CD4-positive, alpha-beta T cell treated with Interferon alpha-2 for 1 hour (primary cell): ENCODE data around the gene DNAI4.
"Not testable (repeated sequence)": the region's sequence is repeated elsewhere in the genome, so short reads cannot be mapped to it uniquely, and the experiment has no call there.

Experiments
- DNase-seq, 2 donors: peaks; one replicate each; pipeline ENCODE4 v3.0.0-alpha.2; 2020 to 2022

The DNAI4 gene

GRCh38 chr1:66927528-66927927 lies 2.9 kb upstream of the DNAI4 start:
- no peak for DNase-seq

DNA sequence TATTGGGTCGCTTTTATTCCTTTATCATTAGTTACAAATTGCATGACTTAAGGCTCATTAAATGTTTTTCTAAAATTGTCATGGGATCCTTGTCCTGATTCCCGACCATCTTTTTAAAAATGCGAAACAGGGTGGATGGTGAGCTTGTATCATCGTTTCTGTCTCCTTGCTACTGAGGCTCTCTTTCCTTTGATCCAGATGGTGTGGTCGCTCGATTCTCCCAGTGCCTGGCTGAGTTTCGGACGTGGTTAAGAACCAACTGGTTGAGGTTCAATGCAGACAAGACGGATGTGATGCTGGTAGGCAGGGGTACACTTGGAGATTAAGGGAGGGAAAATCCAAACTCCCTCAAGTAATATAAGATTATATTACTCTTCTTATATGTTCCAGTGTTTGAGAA lies 1.3 kb upstream of the DNAI4 start:
- no peak for DNase-seq

DNA sequence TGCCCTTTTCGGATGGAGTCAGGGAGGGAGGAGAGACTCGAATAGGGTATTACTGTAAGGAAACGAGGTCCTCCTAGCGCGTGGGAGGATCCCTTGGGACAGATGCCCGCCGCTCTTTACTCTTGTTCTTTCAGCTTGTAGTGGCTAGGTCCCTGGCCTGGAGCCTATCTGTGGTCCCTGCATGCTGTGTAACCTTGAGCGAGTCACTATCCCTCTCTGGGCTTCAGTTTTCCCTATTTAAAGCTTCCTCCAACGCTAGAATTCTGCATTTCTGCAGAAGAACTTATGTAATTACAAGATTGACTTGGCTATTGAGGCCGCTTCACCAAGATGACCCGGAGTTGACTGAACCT lies 878 bp upstream of the DNAI4 start:
- DNase-seq = no peak

DNA sequence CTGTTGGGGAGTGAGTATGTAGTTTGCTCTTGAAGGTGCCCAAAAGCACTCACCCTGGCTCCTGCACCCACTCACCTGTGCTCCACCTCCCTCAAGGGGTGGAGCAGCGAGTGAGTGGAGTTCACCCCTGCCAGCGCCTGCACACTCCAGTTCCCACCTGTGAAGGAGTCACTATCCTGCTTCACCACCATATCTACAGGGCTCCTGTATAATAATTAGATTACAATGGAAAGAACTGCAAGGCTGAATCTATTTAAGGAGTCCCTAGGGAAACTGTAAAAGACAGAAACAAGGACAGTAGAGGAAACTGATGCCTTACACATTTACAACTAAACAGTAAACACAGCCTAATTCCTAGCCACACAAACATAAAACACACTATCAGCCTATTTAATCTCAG lies 4.1 kb downstream of the DNAI4 start:
- DNase-seq = no peak

DNA sequence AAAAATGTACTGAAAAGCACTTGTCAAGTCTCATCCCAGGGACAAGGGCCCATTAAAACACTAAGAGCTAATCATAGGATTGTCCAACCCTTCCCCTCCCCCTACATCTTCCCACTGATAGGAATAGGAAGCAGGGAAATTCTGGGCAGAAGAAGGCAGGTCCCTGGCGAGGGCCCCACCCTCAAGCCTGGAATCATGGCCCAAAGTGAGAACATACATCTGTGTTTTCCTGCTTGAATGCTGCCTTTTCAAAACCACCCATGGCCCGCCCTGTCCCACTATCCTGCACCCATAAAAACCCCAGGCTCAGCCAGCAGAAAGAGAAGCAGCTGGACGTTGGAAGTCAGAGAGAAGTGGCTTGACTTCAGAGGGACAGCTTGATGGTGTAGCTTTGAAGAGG lies 4.8 kb downstream of the DNAI4 start:
- no peak for DNase-seq

DNA sequence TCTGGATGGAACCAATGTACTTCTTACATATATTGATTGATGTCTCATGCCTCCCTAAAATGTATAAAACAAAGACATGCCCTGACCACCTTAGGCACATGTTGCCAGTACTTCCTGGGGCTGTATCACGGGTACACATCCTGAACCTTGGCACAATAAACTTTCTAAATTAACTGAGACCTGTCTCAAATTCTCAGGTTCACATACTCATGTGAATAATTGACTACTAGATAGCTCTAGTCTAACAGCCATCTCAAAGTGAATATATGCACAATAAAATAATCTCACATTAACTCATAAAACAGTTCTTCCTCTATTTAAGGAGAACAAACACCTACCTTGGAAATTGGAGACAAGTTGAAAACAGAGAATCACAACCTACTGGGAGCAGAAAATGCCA lies 5.6 kb downstream of the DNAI4 start:
- DNase-seq = no peak

DNA sequence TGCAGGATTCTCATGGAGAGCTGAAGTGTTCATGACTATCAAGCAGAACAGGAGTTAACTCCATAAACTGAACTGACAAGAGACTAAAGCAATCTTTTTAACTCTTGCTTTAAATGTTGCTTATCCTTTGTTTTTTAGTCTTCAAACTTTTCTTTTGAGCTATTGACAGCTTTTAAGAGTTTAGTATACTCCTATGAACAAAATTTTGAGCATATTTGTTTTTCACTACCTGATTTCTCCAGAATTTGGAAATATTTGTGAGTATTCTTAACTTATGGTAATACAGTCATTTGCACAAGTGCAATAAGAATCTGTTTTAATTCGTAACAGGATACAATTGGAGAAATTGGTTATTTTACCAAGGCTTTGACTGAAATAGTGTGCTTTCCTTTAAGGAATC lies 7.2 kb downstream of the DNAI4 start:
- no peak for DNase-seq

- no peak for DNase-seq
These were observed 8.3 kb downstream of the DNAI4 start for GRCh38 chr1:66916320-66916719.

DNA sequence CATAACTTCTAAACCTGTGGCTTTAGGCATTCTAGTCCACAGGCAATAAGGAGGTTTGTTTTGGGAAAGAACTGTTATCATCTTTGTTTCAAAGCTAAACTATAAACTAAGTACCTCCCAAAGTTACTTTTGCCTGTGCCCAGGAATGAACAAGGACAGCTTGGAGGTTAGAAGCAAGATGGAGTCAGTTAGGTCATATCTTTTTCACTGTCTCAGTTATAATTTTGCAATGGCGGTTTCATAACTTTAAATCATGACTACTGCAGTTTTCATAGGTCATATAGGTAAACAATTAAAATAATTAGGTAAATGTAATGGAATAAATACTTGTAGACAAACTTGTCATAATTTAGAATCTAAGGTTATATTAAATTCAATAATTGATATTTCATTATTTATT lies 9.5 kb downstream of the DNAI4 start:
- not testable (repeated sequence) for DNase-seq

- no peak for DNase-seq
These were observed 30.9 kb downstream of the DNAI4 start for GRCh38 chr1:66893712-66894111.

DNA sequence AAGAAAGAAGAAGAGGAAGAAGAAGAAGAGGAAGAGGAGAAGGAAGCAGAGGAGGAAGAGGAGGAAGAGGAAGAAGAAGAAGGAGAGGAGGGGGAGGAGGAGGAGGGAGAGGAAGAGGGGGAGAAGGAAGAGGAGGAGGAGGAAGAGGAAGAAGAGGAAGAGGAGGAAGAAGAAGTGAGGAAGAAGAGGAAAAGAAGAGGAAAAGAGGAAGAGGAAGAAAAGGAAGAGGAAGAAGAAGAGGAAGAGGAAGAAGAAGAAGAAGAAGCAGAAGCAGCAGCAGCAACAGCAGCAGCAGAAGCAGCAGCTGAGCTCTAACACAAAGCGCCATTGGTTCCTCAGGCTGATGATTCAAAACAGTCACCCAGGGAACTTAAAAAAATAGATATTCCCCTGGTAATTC lies 34.0 kb downstream of the DNAI4 start:
- no peak for DNase-seq

GRCh38 chr1:66889030-66889429 lies 35.6 kb downstream of the DNAI4 start:
- DNase-seq = no peak

GRCh38 chr1:66876664-66877063 lies 48.0 kb downstream of the DNAI4 start:
- DNase-seq = no peak

- DNase-seq = no peak
These were observed 51.5 kb downstream of the DNAI4 start for GRCh38 chr1:66873111-66873510.

DNA sequence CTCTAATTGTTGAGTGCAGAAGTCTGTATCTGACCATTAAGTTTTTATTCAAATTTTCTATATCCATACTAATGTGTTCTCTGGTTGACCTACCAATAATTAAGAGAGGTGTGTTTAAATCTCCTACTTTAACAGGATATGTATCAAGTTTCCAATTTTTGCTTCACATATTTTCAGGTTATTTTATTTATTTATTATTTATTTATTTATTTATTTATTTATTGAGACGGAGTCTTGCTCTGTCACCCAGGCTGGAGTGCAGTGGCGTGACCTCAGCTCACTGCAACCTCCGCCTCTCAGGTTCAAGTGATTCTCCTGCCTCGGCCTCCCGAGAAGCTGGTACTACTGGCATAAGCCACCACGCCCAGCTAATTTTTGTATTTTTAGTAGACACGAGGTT lies 52.6 kb downstream of the DNAI4 start:
- DNase-seq = not testable (repeated sequence)

DNA sequence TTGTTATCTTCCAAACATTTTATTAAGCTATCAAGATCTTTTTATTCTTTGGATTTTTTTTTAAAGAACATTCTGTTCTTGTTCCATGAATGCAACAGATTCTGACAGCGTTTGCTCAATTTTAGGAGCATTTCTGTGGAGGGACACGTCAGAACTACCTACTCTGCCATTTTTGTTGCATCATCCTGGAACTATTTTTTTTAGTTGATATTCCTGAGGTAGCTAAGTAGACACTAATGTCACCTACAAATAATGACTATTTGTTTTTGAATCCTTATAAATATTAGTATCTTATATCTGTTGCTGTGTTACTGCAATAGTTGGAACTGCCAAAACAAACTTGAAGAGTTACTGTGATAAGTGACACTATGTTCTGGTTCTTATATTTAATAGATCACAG lies 57.2 kb downstream of the DNAI4 start:
- DNase-seq = no peak

GRCh38 chr1:66860529-66860928 lies 64.1 kb downstream of the DNAI4 start:
- no peak for DNase-seq

- no peak for DNase-seq
These were observed 71.3 kb downstream of the DNAI4 start for GRCh38 chr1:66853379-66853778.

GRCh38 chr1:66852870-66853269 lies 71.8 kb downstream of the DNAI4 start:
- DNase-seq = no peak

GRCh38 chr1:66850989-66851388 lies 73.7 kb downstream of the DNAI4 start:
- DNase-seq = no peak

DNA sequence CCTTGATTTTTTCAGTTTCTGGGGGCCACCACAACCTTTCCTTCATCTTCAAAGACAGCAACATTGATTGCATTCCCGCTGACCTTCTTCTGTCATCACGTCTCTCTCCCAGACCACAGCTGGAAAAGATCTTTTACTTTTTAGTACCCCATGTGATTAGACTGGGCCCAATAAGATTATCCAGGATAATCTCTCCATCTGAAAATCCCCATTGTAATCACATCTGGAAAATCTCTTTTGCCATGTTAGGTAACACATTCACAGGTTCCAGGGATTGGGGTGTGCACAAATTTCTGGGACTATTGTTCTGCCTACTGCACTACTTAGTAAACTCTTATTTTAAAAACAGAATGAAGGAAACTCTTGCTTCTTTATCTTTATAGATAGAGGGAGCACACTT lies 76.5 kb downstream of the DNAI4 start:
- DNase-seq = no peak

DNA sequence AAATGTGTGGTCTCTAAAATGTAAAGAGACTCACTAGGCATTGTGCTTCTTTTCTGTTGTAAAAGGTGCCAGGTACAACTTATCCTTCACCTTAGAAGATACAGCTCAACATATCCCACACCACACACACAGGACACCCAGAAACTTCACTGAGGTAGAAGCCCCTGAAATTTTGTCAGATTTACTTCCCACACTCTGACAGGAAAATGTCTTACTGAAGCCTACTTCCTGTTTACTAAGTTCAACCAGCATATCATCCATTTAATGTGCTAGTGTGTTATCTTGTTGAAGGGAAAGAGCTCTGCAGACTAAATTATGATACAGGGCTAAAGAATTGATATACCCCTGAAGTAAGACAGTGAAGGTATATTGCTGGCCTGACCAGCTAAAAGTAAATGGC lies 83.7 kb downstream of the DNAI4 start:
- peak in 1 of 2 donors; percentile 8 for DNase-seq

DNA sequence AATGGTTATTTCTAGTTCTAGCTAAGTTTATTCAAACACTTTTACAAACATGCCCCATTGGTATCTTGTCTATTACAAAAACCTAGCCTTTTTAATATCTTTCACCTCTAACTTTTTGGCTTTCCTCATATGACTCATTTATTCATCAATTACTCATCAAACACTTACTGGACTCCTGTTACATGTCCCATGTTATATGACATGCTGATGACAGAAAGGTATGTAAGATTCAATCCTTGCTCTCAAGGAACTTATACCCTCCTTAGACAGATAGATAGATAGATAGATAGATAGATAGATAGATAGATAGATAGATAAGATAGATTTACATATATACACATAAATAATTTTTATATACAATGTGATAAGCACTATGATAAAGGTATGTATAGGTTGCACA lies 89.7 kb downstream of the DNAI4 start:
- DNase-seq = no peak

DNA sequence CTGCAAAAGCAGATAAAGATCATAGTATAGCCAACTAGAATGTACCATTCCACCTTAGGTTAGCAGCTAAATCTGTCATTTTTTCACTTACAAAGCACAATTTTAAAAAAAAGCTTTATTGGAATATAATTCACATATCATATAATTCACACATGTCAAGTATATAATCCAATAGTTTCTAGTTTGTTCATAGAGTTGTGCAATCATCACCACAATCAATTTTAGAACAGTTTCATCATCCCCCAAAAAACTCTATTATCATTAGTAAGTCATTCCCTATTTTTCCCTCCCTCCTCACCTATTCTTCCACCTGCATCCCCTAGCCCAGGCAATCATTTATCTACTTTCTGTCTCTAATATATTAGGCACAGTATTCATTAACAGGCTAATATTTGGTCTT lies 91.5 kb downstream of the DNAI4 start:
- DNase-seq = no peak

DNA sequence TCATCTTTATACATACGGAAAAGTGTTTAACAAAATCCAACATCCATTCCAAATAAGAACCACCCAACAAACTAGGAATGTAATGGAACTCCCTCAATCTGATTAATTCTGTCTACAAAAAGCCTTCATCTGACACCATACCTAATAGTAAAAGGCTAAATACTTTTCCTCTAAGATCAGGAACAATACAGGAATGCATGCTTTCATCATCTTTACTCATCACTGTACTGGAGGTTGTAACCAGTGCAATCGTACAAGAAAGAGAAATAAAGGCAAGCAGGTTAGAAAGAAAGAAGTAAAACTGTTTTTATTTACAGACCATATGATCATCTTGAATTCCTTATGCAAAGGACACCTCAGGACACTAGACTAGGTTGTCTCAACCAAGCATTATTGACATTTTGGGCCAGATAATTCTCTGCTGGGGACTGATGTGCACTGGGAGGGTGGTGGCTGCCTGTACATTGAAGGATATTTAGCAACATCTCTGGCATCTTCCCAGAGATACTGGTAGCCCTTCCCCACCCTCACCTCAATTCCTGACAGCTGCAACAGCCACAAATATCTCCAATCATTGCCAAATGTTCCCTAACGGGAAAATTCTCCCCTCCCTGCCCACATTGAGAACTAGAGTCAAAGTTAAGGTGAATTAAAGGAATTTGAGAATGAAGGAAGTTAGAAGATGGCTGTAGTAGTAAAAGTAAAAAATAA lies 93.0 kb downstream of the DNAI4 start:
- no peak for DNase-seq

- DNase-seq = no peak
These were observed 99.9 kb downstream of the DNAI4 start for GRCh38 chr1:66824771-66825170.
